HG02885 (cell line): ENCODE results near the gene UQCC5.
"Not testable (repeated sequence)": the region's sequence is repeated elsewhere in the genome, so short reads cannot be mapped to it uniquely, and the experiment has no call there.

Source experiments
- ATAC-seq: cut with Tn5 transposase; IDR thresholded peaks from one replicate; pipeline ENCODE4 v1.9.1; 2021; ENCODE audit warnings: mild to moderate bottlenecking; ENCODE audit not compliant: unreplicated experiment, poor library complexity

The UQCC5 gene

GRCh38 chr3:52521881-52522650 is 14.3 kb upstream of the UQCC5 start:
- ATAC-seq, result no peak

GRCh38 chr3:52522651-52523251 is 13.7 kb upstream of the UQCC5 start:
- ATAC-seq, result no peak

- no peak for ATAC-seq
Measured at GRCh38 chr3:52523386-52524257, 12.8 kb upstream of the UQCC5 start.

- ATAC-seq, result no peak
Measured at GRCh38 chr3:52524258-52524751, 12.1 kb upstream of the UQCC5 start.

GRCh38 chr3:52524752-52525679 is 11.4 kb upstream of the UQCC5 start:
- ATAC-seq, result no peak

GRCh38 chr3:52525680-52526561 is 10.5 kb upstream of the UQCC5 start:
- no peak for ATAC-seq

- ATAC-seq, result not testable (repeated sequence)
Measured at GRCh38 chr3:52526671-52527038, 9.8 kb upstream of the UQCC5 start.

GRCh38 chr3:52527039-52527731 is 9.2 kb upstream of the UQCC5 start:
- no peak for ATAC-seq

- no peak for ATAC-seq
Measured at GRCh38 chr3:52527732-52528585, 8.4 kb upstream of the UQCC5 start.

- no peak for ATAC-seq
Measured at GRCh38 chr3:52528586-52529375, 7.6 kb upstream of the UQCC5 start.

GRCh38 chr3:52529376-52530333 is 6.8 kb upstream of the UQCC5 start:
- no peak for ATAC-seq

GRCh38 chr3:52530918-52531826 is 5.2 kb upstream of the UQCC5 start:
- no peak for ATAC-seq

GRCh38 chr3:52531860-52532516 is 4.4 kb upstream of the UQCC5 start:
- ATAC-seq, result no peak

GRCh38 chr3:52532517-52532837 is 3.9 kb upstream of the UQCC5 start:
- ATAC-seq, result no peak
